Measurements from ENCODE around the gene BRD9.
"Not testable (repeated sequence)": the region's sequence is repeated elsewhere in the genome, so short reads cannot be mapped to it uniquely, and the experiment has no call there.

GRCh38 chr5:878677-879076 lies 13.9 kb downstream of the BRD9 start:
- TF ChIP-seq CTCF (IDR thresholded peaks at IDR 0.05; ENCODE audit: poor library complexity); EZH2phosphoT487 (IDR thresholded peaks at IDR 0.05; ENCODE audit: low read depth, severe bottlenecking, unreplicated experiment); EZH2 (IDR thresholded peaks at IDR 0.05; ENCODE audit: borderline replicate concordance): not testable (repeated sequence)
